GM21381 (cell line): Measurements from ENCODE around the gene CORO6.
A peak's percentile ranks its signal among the peaks of the same experiment; 100 is the strongest.

Experiments used
- ATAC-seq: cut with Tn5 transposase; IDR thresholded peaks from one replicate; pipeline ENCODE4 v1.9.1; 2021; ENCODE audit warnings: mild to moderate bottlenecking, moderate library complexity; ENCODE audit not compliant: unreplicated experiment

CORO6 gene

DNA sequence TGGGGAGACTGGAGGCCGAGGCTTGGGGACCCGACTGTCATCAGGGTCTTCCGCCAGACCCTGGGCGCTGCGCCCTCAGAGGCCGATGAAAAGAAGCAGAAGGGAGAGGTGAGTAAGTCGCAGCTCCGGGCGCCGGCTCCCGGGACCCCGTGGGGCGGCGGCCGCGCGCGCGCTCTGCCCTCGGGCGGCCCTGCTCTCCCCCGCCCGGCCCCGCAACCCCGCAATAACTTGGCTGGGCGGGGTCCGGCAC lies 55.5 kb downstream of the CORO6 start:
- peak; percentile 10 for ATAC-seq

DNA sequence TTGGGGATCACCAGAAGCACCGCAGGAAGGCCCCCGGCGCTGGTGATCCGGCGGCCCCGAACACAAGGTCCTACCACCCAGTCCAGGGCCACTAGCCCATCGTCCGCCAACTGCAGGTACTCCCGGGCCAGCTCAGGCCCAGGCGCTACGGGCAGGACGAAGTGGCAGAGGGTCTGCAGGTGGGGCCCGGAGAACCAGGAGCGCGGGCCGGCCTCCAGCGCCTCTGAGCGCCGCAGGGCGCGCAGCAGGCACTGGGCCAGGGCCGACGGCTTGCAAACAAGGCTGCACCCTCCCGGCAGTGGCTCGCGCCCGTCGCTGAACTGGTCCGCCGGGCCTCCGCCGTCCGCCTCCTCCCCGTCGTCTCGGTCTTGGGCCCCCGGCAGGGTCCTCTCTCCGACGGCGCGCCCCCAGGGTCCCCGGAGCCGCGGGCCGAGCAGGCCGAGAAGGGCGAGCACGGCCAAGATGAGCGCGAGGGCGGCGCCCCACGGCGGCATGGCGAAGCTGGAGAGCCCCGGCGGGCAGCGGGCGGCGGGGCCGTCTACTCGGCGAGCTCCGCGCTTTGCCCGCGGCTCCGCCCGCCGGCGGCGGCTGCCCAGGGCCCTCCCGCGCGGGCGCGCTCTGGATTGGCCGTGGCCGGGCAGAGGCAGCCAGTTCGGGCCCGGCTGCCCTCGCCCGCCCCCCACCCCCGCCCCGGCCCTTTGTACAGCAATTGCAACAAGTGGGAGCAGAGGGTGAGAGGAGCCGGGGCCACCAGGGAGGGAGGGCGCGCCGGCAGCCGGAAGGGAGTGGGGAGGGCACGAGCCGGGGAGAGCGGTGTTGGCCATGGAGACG lies 56.0 kb downstream of the CORO6 start, which contains the start of gene ABHD15:
TSS of gene ABHD15 (minus strand) at position 565 of the 831 bp plus-strand sequence. CDS start at position 494, 71 bp downstream.
- ATAC-seq, result peak; percentile 25

DNA sequence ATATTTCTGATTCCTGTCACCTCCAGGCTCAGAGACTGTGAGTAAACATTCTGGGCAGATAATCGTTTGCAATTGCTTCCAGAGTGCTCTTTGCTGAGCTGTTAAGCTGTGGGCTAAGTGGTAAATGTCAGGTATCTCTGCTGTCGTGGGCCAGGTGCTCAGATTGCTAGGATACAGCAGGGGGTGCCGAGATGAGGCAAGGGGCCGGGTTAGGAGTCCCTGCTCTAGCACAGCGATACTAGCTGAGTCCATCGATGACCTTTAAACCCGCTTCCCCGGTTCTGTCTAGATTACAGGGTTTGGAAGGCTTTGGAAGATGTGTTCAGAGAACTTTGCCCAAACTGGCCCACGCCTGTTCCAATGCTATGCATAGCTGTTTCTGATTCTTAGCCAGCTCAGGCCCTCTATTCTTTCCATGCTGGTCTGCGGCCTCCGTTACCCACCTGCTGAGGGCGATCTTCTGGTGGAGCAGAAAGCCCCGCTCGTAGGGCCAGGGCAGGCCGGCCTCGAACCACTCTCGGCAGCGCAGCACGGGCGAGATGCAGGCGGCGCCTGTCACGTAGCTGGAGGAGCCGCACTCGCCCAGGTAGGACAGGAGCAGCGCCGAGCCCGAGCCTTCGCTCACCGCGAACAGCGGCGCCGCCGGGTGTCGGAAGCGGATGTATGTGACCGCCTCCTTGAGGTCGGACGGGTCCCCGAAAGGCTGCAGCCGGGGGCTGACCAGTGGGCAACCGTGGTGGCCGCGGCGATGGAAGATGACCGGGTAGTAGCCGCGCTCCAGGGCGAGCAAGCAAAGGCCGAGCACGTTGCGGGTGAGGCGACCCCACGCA lies 56.9 kb downstream of the CORO6 start:
- ATAC-seq, result peak; percentile 25
